ENCODE results near the gene OSCP1. TPM values are rescaled to one million over a fixed set of nuclear protein-coding genes. Genes with fewer than 3 reads are reported as not detected.
"Not testable (repeated sequence)": the region's sequence is repeated elsewhere in the genome, so short reads cannot be mapped to it uniquely, and the experiment has no call there.

OSCP1 gene, protein sequence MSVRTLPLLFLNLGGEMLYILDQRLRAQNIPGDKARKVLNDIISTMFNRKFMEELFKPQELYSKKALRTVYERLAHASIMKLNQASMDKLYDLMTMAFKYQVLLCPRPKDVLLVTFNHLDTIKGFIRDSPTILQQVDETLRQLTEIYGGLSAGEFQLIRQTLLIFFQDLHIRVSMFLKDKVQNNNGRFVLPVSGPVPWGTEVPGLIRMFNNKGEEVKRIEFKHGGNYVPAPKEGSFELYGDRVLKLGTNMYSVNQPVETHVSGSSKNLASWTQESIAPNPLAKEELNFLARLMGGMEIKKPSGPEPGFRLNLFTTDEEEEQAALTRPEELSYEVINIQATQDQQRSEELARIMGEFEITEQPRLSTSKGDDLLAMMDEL
- total RNA-seq (2021; fragmentation: NEBNext Ultra II Directional; extraction: Animal tissue kit (Norgen Biotek cat#: 25700)): 10 to 100 TPM in 1 of 6 experiments, 1 to 10 TPM in 5; 6.0 to 11.0 (median 7.2) TPM
- long read RNA-seq, transcript OSCP1-201 (10 exons, 1,455 nt): major isoform, 12 of 18 reads
- long read RNA-seq, partial matches to known transcripts: 0 of 18 reads
- long read RNA-seq, other reads (novel, unspliced or antisense): 2 of 18 reads

DNA sequence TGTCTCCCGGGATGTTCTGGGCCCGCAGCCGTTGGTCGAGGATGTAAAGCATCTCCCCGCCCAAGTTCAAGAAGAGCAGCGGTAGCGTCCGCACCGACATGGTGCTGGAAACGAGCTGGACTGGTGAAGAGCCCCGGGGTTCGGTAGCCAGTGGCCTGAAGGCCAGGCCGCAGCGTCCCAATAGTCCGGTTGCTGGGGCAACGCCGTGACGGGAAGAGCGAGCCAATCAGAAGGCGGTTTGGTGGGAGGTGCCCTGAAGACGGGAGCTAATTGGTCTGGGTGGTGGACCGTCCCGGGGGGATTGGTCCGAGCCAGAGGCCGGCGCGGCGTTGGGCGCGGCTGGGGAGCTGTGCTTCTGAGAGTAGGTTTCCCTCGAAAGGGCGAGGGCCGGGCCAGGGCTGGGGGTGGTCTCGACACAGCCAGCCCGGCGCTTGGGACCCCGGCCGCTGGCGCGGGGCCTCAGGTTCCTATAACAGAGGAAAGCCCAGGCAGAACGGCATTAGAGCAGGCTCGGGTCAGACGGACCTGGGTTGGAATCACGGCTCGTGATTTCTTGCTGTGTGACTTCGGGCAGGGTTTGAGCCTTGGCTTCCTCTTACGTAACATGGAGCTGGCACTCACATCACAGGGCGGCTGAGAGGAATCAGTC, at the start of gene OSCP1:
Gene OSCP1, minus strand, starts transcription at position 182 of the 649 bp plus-strand sequence. Its CDS starts 82 bp downstream, at position 100.
- Mint-ChIP-seq H3K27me3 (ENCODE audit: insufficient read depth) (peaks cover 5% of the 10 kb centered on the region), H3K36me3 (ENCODE audit: low read depth) (peaks cover 5% of the 10 kb centered on the region), H3K4me3 (peak within 1 kb of the TSS; percentile 93), H3K4me1 (ENCODE audit: low read depth) (peaks cover 33% of the 10 kb centered on the region), H3K27ac (peak within 1 kb of the TSS; percentile 97), H3K9me3 (no peaks in the 10 kb centered on the region)
- TF ChIP-seq, protein P1, sequence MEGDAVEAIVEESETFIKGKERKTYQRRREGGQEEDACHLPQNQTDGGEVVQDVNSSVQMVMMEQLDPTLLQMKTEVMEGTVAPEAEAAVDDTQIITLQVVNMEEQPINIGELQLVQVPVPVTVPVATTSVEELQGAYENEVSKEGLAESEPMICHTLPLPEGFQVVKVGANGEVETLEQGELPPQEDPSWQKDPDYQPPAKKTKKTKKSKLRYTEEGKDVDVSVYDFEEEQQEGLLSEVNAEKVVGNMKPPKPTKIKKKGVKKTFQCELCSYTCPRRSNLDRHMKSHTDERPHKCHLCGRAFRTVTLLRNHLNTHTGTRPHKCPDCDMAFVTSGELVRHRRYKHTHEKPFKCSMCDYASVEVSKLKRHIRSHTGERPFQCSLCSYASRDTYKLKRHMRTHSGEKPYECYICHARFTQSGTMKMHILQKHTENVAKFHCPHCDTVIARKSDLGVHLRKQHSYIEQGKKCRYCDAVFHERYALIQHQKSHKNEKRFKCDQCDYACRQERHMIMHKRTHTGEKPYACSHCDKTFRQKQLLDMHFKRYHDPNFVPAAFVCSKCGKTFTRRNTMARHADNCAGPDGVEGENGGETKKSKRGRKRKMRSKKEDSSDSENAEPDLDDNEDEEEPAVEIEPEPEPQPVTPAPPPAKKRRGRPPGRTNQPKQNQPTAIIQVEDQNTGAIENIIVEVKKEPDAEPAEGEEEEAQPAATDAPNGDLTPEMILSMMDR (IDR thresholded peaks at IDR 0.05): no peak; the same call in 1 of the 2 replicates
- peak; percentile 94 for DNase-seq

DNA sequence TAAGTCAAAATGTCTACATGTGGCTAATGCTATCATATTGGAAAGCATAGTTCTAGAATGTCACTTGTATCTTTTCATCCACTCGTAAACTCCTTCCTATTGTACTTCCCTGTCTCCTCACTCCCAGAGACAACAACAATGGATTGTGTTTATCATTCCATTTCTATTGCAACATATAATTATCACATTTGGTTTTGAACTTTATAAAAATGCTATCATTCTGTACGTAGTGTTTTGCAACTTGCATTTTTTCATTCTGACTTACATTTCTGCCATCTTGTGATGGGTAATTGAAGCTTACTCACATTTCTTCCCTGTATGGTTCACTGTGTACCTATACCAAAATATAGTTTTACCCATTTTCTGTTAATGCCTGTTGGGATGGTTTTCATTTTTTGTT, 47.0 kb upstream of the OSCP1 start:
- Mint-ChIP-seq H3K27ac (peak overlapping the region; percentile 50; the same call in 1 of the 2 replicates), H3K27me3 (ENCODE audit: insufficient read depth) (peaks cover 7% of the 10 kb centered on the region), H3K4me1 (ENCODE audit: low read depth) (peaks cover 13% of the 10 kb centered on the region), H3K36me3 (ENCODE audit: low read depth) (no peaks in the 10 kb centered on the region), H3K9me3 (no peaks in the 10 kb centered on the region), H3K4me3 (peak overlapping the region; percentile 7; the same call in 1 of the 2 replicates)
- TF ChIP-seq, protein P1 (IDR thresholded peaks at IDR 0.05): no peak
- peak; percentile 48 for DNase-seq

DNA sequence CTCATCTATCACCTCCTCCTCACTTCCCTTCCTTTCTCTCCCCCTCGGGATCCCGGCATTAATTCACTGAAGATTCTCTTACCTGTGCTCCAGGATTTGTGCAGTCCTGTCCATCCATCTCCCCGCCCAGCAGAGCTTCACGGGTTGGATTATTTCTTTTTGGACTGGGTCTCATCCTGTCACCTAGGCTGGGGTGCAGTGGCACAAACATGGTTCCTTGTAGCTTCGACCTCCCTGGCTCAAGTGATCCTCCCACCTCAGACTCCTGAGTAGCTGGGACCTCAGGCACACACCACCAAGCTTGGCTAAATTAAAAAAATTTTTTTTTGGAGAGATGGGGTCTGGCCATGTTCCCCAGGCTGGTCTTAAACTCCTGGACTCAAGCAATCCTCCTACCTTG, 44.7 kb upstream of the OSCP1 start:
- H3K4me1 Mint-ChIP-seq (ENCODE audit: low read depth): peaks cover 13% of the 10 kb centered on the region
- TF ChIP-seq, protein P1 (IDR thresholded peaks at IDR 0.05): no peak

DNA sequence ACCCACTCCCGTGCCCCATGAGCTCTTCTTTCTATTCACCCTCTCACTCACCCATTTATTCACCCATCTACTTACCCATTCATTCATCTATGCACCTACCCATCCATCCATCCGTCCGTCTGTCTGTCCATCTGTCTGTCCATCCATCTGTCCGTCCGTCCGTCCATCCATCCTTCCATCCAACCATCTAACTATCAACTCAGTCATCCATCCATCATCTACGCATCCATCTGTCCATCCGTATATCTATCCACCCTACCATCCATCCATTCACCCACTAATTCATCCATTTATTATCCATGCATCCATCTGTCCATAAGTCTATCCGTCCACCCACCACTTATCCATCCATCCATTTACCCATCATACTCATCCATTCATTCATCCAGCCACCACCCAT, 43.3 kb upstream of the OSCP1 start:
- peaks cover 31% of the 10 kb centered on the region for H3K27me3 Mint-ChIP-seq (ENCODE audit: insufficient read depth)
- H3K9me3 Mint-ChIP-seq: no peaks in the 10 kb centered on the region
- no peak overlapping the region for H3K4me3 Mint-ChIP-seq
- H3K36me3 Mint-ChIP-seq (ENCODE audit: low read depth): no peaks in the 10 kb centered on the region
- H3K27ac Mint-ChIP-seq: no peak overlapping the region
- no peak for DNase-seq
- TF ChIP-seq, protein P1 (IDR thresholded peaks at IDR 0.05): no peak
- peaks cover 13% of the 10 kb centered on the region for H3K4me1 Mint-ChIP-seq (ENCODE audit: low read depth)

More for the DNA sequence above, 44.7 kb upstream of the OSCP1 start:
- Mint-ChIP-seq H3K27me3 (ENCODE audit: insufficient read depth) (peaks cover 19% of the 10 kb centered on the region), H3K27ac (no peak overlapping the region), H3K36me3 (ENCODE audit: low read depth) (no peaks in the 10 kb centered on the region), H3K9me3 (no peaks in the 10 kb centered on the region), H3K4me3 (no peak overlapping the region)
- no peak for DNase-seq

DNA sequence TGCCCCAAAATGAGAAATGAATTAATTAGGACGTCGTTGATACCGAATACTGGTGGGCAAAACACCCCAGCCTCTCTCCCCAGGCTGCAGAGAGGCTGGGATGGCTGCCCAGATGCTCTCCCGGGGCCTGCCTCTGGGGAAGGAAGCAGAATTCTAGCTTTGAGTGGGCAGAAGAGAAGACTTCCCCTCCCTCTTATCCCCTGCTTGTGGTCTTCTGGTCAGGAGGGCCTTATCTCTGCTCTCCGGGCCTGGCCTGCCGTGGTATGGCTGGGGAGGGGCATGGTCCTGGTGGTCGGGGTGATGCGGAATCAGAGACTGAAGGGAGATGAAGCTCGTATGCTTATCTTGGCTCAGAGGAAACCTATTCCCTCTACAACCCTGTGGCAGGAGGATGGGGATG, 42.2 kb upstream of the OSCP1 start:
- Mint-ChIP-seq H3K27ac (no peak overlapping the region), H3K9me3 (no peaks in the 10 kb centered on the region)
- TF ChIP-seq, protein P1 (IDR thresholded peaks at IDR 0.05): no peak

DNA sequence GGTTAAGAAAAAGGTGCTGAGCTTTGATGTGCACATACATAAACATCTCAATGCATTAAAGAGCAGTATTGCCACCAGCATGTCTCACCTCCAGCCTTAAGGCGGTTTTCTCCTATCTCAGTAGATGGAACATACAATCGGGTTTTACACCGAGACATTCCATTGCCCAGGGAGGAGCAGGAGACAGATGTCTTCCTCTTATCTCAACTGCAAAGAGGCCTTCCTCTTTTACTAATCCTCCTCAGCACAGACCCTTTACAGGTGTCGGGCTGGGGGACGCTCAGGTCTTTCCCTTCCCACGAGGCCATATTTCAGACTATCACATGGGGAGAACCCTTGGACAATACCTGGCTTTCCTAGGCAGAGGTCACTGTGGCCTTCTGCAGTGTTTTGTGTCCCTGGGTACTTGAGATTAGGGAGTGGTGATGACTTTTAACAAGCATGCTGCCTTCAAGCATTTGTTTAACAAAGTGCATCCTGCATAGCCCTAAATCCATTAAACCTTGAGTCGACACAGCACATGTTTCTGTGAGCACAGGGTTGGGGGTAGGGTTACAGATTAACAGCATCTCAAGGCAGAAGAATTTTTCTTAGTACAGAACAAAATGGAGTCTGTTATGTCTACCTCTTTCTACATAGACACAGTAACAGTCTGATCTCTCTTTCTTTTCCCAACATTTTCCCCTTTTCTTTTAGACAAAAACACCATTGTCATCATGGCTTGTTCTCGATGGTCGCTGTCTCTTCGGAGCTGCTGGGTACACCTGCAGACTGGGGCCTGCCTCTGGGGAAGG, 39.2 kb upstream of the OSCP1 start:
- H3K36me3 Mint-ChIP-seq (ENCODE audit: low read depth); H3K9me3 Mint-ChIP-seq; DNase-seq; H3K4me3 Mint-ChIP-seq; H3K4me1 Mint-ChIP-seq (ENCODE audit: low read depth); H3K27ac Mint-ChIP-seq: not testable (repeated sequence)
- H3K27me3 Mint-ChIP-seq (ENCODE audit: insufficient read depth): peaks cover 54% of the 10 kb centered on the region

More for the DNA sequence above, 42.2 kb upstream of the OSCP1 start:
- Mint-ChIP-seq H3K4me1 (ENCODE audit: low read depth) (peaks cover 7% of the 10 kb centered on the region), H3K36me3 (ENCODE audit: low read depth) (no peaks in the 10 kb centered on the region), H3K4me3 (no peak overlapping the region), H3K27me3 (ENCODE audit: insufficient read depth) (peaks cover 37% of the 10 kb centered on the region)
- DNase-seq: no peak

Data from HFFc6 (cell line).